Stimulated activated CD8-positive, alpha-beta memory T cell treated with anti-CD3 and anti-CD28 coated beads, Interleukin-12 subunit alpha, Interleukin-12 subunit beta, amount 100 ng/mL, for 1 hour (primary cell): ENCODE data around the gene MYO9B.
"Not testable (repeated sequence)": the region's sequence is repeated elsewhere in the genome, so short reads cannot be mapped to it uniquely, and the experiment has no call there.

Experiments used
- DNase-seq: peaks from one replicate; pipeline ENCODE4 v3.0.0-alpha.2; 2020; ENCODE audit warnings: low read depth

Gene MYO9B

DNA sequence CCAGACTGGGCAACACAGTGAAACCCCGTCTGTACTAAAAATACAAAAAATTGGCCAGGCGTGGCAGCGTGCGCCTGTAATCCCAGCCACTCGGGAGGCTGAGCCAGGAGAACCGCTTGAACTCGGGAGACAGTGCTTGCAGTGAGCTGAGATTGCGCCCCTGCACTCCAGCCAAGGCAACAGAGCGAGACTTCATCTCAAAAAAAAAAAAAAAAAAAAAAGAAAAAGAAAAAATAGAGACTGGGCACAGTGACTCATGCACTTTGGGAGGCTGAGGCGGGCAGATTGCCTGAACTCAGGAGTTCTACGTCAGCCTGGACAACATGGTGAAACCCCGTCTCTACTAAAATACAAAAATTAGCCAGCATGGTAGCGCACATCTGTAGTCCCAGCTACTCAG, 69.2 kb downstream of the MYO9B start:
- DNase-seq: not testable (repeated sequence)

DNA sequence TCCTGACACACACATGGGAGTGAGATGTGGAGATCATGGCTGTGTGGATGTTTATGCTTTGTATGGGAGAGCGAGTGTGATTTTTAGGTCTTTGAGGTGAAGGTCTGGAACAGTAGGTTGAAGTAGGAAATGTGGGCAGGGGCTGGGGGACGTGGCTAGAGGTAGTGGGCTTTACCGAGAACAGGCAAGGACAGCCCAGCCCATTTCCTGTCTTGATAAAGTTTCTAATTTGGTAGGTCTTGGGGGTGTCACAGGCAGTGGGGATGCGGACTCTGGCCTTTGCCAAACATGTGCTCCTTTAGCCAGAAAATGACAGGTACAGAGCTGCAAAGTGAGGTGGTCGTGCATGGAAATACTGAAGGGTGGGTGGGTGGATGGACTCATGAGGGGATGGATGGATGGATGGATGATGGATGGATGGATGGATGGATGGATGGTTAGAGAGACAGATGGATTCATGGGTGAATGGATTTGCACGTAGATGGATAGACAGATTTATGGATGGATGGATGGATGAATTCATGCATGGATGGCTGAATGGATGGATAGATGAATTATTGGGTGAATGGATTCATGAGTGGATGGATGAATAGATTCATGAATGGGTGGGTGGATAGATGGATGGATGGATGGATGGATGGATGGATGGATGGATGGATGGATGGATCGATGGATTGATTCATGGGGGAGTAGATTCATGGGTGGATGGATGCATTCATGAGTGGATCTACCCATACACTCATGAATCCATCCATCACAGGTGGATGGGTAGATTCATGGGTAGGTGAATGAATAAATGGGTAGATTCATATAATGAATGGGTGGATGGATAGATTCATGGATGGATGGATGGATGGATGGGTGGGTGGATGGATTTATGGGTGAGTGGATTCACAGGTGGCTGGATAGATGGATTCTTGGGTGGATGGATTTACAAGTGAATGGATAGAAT, 70.2 kb downstream of the MYO9B start:
- DNase-seq: no peak

DNA sequence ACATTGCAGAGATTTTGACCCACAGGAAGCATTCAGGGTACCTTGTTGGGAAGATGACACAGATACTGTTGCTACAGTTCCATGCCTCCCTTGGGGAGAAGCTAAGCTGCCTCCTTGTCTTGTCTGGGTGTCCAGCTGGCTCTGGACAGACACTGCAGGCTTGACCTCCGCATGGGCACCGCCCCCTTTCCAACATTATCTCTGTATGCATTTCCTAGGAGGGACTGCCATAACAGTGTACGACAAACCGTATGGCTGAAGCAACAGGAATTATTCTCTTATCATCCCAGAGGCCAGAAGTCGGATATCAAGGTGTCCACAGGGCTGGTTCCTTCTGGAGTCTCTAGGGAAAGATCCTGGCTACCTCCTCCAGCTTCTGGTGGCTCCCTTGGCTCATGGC, 72.6 kb downstream of the MYO9B start:
- DNase-seq: no peak

DNA sequence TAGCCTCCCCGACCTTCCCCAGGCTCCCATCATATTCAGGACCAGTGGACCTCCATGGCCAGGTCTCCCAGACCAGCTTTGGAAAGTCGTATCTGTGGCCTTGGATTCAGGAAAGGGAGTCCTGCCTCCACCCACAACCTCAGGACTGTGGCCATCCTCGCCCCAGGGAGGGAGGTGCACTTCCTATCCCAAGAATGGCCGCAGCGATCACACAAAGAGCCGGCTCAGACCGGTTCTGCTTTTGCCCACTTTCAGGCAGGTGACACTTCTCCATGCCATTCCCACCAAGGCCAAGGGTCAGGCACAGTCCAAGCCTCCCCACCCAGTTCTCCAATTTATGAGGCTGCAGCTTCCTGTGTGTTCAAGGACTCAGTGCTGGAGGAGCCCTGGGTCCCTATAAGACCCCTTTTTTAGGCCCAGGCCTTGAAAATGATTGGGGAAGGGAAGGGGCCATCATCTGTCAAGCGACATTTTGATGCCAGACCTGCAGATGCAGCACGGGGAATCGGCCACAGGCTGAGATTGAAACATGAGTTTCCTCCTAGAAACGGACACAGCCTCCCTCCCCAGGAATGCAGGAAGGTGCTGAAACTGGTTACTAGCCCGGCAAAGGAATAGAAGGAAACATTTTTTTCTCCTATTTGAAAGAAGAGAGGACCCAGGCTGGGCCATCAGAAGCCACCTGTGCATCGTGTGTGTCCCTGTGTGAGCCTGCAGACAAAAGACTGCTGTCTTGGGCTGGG, 74.0 kb downstream of the MYO9B start:
- no peak for DNase-seq

DNA sequence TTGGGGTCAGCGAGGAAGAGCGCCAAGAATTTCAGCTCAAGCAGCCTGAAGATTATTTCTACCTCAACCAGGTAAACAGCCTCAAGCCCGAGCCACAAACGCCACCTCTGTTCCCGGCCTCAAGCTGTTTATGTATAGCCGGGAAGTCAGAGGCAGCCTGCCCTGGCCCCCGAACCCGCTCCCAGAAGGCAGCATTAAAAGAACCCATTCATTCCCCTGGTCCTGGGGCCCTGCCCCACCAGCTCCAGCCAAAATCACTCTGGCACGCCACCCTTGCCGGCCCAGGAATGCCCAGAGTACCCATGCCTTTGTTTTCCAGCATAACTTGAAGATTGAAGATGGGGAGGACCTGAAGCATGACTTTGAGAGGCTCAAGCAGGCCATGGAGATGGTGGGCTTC, 78.4 kb downstream of the MYO9B start:
- DNase-seq: no peak

DNA sequence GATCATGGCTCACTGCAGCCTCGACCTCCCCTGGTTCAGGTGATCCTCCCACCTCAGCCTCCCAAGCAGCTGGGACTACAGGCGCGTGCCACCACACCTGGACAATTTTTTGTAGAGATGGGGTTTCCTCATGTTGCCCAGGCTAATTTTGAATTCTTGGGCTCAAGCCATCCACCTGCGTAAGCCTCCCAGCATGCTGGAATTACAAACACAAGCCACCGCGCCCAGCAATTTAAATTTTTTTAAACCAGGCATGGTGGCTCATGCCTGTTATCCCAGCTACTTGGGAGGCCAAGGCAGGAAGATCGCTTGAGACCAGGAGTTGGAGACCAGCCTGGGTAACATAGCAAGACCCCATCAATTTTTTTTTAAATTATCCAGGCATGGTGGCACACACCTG, 79.7 kb downstream of the MYO9B start:
- no peak for DNase-seq

DNA sequence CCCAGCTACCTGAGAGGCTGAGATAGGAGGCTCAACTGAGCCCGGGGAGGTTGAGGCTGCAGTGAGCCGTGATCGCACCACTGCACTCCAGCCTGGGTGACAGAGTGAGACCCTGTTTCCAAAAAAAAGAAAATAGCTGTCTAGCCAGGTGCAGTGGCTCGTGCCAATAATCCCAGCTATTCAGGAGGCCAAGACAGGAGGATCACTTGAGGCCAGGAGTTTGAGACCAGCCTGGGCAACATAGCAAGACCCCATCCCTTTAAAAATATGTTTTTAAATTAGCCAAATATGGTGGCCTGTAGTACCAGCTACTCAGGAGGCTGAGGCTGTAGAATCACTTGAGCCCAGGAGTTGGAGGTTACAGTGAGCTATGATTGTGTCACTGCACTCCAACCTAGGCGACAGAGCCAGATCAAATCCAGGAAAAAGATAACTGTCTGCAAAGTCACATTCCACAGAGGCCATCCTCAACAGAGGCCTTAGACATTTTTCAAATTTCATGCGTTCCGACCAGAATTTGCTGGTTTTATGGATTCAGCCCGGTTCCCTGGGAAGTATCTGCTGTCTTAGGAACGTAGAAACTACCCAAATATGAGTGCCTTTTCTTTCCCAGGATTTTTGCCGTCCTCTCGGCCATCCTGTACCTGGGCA, 80.8 kb downstream of the MYO9B start:
- DNase-seq: no peak

DNA sequence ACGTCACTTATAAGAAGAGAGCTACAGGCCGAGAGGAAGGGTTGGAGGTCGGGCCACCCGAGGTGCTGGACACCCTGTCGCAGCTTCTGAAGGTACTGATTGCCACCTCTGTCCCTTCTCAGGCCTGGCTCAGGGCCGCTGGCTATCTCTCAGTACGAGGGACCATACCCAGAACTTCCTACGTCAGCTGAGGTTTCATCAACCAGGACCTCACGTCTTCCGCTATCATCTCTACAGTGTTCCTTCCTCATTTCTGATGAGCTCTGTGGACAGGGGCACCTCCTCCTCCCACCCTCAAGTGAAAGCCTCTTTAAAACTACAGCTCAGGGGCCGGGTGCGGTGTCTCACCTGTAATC, 81.3 kb downstream of the MYO9B start:
- DNase-seq: no peak

DNA sequence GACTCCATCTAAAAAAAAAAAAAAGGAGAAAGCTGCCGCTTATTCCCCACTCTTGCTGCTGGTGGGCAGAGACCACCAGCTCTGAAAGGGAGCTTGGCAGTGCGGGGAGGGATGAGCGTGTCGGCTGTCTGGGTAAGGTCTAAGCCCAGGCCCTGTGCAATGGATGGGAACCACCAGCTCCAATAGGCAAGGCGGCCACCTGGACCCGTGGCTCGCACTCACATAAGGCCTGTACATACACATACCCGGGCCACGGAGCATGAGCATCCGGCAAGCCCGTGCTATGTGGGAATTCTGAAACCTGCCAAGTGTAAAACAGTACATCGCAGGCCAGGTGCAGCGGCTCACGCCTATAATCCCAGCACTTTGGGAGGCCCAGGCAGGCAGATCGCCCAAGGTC, 83.0 kb downstream of the MYO9B start:
- DNase-seq: no peak

DNA sequence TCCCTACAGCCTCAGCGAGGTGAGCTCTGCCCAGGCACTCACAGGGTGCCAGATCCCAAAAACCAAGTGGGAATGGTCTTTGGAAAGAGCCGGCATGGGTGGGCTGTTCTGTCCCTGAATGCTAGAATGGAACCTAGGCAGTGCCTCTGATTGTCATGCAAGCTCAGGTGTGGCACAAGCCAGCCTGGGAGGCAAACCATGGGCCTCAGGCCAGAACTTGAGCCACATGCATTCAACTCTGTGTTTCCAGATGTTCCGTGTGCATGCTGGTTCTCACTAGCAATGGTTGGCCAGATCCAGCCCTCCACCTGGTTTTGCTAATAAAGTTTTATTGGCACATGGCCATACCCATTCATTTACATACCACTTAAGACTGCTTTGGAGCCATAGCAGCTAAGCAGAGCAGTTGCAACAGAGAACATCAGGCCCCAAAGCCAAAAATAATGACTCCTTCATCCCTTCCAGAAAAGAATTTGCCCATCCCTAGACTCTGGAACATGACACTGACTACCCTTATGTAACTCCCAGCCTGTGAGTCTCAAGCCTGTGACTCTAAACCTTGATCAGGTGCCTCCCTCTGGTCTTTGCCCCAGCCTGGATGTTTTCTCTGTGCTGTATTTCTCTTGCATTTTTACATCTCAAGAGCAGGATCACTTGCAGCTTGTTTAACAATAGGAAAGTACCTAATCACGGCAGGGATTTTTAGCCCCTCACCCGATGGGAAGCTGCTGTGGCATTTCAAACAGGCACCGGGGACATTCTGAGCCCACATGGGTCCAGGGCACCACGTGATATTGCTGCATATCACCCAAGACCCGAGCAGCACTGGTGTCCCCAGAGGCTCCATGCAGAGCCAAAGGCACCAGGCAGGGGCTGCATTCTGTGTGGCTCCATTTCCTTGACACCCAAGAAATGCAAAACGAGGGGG, 84.2 kb downstream of the MYO9B start:
- no peak for DNase-seq

DNA sequence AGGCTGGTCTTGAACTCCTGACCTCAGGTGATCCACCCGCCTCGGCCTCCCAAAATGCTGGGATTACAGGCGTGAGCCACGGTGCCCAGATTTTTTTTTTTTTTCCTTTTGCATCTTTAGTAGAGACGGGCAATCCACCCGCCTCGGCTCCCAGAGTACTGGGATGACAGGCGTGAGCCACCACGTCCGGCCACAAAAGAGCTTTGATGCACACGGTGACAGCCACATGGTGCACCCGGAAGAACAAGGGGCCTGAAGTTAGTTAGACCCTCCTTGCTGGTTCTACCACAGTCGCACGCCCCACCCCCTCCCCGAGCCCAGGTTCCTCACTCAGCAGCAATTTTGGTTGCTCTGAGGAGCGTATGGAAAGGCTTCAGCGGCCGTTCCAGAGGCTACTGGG, 85.3 kb downstream of the MYO9B start:
- no peak for DNase-seq

DNA sequence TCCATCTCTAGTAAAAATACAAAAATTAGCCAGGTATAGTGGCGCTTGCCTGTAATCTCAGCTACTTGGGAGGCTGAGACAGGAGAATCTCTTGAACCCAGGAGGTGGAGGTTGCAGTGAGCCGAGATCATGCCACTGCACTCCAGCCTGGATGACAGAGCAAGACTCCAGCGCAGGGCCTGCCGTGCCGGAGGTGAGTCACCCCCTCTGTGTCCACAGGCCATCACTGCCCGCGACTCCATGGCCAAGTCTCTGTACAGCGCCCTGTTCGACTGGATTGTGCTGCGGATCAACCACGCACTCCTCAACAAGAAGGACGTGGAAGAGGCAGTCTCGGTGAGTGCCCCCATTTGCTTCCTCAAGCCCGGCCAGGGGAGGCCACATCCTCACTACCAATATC, 86.6 kb downstream of the MYO9B start:
- DNase-seq: not testable (repeated sequence)

DNA sequence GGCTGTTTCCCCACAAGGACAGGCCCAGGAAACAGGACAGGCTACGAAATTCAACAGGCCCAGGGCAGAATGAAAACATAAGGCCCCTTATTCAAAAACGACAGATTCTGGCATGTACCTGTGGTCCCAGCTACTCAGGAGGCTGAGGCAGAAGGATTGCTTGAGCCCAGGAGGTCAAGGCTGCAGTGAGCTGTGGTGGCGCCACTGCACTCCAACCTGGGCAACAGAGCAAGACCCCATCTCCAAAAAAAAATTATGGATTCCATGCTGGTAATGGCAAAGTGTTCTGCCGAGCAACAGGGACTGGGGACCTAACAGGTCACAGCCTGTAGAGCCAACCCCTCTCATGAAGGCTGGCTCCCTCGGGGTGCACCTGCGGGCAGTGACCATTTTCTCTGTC, 87.0 kb downstream of the MYO9B start:
- no peak for DNase-seq

DNA sequence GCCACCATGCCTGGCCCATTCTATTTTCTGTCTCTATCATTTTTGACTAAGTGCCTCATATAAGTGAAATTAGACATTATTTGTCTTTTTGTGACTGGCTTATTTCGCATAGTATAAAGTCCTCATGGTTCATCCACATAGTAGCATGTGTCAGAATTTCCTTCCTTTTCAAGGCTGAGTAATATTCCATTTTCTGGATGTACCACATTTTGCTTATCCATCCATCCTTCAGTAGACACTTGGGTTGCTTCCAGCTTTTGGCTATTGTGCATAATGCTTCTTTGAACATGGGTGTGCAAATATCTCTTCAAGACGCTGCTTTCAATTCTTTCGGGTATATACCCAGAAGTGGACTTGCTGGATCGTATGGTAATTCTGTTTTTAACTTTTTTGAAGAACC, 88.1 kb downstream of the MYO9B start:
- DNase-seq: no peak

DNA sequence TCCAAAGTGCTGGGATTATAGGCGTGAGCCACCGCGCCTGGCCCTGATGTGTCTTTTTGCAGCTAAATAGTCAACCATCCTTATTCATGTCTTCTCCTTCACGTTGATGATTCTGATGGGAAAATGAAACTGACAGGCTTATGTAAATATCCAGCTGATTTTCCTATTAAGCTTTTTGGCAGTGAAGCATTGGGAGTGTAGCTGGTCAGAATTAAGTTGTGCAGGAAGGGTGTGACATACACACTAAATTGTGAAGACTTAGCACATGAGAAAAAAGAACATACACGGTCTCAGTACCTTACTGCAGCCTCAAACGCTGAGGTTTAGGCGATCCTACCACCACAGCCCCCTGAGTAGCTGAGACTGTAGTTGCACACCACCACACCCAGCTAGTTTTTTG, 89.1 kb downstream of the MYO9B start:
- DNase-seq: no peak

DNA sequence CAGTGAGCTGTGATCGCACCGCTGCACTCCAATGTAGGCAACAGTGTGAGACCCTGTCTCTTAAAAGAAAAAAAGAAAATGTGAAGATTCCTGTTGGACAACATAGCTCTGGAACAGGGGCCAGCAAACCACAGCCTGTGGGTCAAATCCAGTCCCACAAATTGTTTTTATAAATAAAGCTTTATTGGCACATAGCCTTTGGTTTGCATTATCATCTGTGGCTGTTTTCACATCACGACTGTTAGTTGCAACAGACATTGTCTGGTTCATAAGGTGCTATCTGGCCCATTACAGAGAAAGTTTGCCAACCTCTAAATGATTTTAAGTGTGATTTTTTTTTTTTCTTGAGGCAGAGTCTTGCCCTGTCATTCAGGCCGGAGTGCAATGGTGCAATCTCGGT, 90.1 kb downstream of the MYO9B start:
- DNase-seq: no peak

DNA sequence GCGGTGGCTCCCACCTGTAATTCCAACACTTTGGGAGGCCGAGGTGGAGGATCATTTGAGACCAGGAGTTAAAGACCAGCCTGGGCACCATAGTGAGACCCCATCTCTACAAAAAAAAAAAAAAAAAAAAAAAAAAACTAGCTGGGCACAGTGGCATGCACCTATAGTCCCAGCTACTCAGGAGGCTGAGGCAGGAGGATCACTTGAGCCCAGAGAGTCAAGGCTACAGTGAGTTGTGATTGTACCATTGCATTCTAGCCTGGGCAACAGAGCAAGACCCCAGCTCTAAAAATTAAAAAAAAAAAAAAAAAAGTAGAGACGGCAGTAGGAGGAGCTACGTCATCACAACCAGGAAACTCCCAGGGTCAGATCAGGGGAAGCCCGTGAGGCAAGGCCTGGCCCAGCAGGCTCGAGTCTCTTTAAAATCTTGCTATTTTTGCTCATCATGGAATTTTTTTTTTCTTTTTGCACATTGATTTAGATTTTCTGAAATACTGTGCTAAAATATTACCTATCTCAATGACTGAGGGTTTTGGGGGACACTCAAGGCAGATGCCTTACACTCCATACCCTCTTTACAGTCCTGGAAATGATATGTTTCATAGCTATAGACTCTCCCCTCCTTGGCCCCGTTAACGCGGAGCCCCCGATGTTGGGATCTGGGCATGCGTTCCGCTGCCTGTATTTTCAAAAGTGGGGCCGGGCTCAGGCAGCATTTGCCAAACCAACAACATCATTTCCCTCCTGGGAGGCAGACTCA, 95.1 kb downstream of the MYO9B start:
- DNase-seq: no peak

DNA sequence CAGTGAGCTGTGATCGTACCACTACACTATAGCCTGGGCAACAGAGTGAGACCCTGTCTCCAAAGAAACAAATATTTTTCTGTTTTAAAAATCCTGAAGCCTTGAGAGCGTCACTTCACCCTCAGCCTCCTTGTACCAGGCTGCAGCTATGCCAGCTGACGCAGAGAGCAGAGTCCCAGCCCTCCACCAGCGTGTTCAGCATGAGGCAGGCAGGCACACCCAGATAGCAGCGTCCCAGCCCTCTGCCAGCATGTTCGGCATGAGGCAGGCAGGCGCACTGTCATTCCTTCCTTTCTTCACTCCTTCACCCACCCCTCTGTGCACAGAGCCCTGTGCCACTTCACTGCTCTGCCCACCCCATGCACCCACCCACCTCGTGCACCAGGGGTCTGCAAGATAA, 96.3 kb downstream of the MYO9B start:
- no peak for DNase-seq

DNA sequence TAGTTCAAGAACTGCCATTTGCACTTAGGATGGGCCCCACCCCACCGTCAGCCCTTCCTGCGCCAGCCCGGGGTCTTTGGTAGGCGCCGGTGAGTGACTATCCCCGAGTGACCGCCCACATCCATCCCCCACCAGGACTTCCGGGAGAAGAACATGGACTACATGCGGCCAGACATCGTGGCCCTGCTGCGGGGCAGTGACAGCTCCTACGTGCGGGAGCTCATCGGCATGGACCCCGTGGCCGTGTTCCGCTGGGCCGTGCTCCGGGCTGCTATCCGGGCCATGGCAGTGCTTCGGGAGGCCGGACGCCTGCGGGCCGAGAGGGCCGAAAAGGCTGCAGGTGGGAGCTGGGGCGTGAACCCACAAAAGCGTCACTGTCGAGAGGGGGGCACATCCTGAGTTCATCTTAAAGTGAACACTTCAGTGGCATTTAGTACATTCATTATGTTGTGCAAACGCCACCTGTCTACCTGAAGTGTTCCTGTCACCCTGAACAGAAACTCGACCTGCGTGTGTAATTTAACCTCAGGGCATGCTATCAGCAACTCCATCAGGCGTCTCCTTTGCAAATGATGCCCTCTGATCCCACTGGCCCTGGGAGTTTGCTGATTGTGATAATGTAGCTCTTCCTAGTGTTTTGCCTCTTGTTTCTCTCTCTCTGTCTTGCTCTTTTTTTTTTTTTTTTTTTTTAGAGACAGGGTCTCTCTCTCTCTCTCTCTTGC, 97.2 kb downstream of the MYO9B start:
- DNase-seq: no peak

DNA sequence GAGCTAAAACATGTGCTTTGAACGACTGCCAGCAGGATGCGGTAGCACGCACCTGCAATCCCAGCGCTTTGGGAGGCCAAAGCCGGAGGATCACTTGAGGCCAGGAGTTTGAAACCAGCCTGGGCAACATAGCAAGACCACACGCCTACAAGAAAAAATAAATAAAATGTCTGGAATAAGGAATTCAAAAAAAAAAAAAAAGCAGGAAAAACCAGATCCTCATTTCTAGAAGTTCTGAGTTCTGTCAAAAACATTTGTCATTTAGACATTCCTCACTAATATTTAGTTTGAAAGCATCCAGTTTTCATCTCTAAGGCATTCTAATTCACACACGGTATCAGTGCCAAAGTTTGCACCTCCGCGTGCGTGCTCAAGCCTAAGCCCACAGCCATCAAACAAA, 102.7 kb downstream of the MYO9B start:
- DNase-seq: no peak
